HG03066 (cell line): ENCODE data around the gene LPGAT1.
"Not testable (repeated sequence)": the region's sequence is repeated elsewhere in the genome, so short reads cannot be mapped to it uniquely, and the experiment has no call there.

Experiments used
- ATAC-seq: cut with Tn5 transposase; IDR thresholded peaks from one replicate; pipeline ENCODE4 v1.9.1; 2021; ENCODE audit warnings: low read depth; ENCODE audit not compliant: unreplicated experiment

The LPGAT1 gene

GRCh38 chr1:211708006-211708405, 122.6 kb downstream of the LPGAT1 start:
- ATAC-seq: no peak

DNA sequence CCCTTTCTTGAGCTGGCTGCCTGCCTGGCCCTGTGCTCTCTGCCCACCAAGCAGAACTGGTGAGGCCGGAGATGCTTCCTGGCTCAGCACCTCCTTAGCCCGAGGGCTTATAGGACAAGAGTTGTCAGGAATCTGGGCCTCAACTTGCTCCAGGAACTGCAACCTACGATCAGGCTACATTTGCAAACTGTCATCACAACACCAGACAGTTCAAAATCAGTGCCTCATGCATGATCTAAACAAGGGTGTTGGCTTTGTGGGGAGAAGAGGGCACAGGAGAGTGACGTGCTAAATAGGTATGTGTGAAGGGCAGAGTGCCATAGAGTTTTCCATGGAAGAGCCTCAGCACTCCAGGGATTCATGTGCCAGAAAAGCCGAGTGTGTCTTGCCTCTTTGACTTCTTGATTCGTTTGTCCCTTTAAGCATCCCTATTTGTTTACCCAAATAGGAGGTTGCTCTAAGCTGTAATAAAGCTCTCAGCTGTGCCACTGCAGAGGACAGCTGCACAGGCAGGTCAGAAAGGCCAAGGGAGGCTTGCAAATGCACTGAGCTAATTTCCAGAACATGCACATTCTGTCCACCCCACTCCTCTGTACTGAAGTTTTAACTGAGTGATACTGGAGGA, 125.0 kb downstream of the LPGAT1 start:
- no peak for ATAC-seq

- ATAC-seq: no peak
Measured at GRCh38 chr1:211704543-211704942, 126.0 kb downstream of the LPGAT1 start.

DNA sequence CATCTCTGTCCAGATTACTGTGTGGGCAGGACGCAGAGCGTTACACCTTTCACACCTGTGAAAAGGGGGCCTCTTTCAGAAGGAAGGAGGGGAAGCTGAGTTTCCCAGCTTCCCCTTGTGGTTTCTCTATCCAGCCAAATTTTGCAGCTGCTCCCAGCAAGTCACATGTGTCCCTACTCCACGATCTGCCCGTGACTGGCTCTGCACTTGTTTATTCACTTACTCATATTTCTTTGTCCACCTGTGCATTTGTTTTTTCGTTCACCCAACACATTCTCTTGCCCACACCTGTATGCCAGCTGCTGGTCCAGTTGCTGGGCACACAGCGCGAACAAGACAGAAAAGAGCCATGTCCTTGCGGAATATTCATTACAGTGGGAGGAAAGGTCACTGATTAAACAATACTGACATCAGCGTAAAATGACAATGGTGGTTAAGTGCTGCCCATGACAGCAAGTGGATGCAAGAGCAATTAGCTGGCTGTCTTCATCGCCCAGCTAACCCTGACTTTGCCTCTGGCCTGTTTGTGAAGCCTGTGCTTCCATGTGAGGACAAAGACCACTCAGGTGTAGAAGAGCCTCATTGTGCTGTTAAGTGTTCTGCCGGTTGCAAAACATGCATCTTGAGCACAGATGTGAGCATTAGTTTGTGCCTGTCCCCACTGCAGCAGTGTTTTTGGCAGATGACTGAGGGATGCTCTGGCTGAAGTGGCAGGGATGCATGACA, 126.6 kb downstream of the LPGAT1 start:
- ATAC-seq: no peak

- no peak for ATAC-seq
Measured at GRCh38 chr1:211701733-211702132, 128.8 kb downstream of the LPGAT1 start.

DNA sequence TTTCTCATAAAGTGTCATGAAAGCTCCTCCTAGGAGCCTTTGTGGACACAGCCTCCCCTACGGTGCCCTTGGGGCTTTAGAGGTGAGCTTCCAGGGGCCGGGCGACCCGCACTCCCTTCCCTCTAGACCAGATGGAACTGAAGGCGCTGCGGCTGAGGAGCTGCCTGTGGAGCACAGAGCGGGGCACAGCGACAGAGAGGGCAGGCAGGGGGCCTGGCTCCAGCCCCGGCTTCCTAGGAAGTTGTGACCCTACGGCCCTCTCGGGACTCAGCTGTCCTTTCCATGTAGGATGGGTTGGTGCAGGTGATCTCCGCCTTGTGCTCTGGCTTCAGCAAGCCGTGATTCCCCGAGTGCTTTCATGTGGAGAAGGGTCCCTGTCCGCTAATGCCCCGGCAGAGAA, 131.5 kb downstream of the LPGAT1 start:
- no peak for ATAC-seq

DNA sequence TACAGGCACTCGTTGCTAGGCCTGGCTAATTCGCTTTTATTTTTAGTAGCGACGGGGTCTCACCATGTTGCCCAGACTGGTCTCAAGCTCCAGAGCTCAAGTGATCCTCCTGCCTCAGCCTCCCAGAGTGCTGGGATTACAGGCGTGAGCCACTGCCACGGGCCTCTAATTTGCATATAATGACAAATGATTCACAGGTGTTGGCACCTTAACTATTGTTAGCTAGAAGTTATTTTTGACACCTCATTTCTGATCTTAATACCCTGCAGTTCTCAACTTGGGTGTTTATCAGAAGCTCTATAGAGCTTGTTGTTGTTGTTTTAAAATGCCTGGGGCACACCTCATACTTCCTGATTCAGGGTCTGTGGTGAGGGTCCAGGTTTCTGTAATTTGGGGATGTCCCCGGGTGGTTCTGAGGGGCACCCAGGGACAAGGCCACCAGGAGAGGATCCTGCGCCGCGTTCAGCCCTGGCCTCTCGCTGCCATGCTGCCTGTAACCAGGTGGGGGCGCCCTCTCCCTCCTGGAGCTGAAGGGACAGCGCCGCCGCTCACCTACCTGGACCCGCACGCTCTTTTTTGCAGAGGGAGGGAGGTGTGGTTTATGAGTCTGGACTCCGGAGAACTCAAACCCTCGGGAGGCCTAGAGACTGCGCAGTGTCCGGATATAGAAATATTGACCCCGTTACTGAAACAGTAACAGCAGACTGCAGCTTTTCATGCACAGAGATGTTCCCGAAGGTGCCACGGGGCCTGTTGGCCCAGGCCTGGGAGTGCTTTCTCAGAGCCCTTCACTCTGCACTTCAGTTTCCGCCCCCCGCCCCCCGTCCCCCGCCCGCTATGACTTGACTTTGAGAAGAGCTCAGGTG, 132.2 kb downstream of the LPGAT1 start:
- peak; percentile 39 for ATAC-seq

DNA sequence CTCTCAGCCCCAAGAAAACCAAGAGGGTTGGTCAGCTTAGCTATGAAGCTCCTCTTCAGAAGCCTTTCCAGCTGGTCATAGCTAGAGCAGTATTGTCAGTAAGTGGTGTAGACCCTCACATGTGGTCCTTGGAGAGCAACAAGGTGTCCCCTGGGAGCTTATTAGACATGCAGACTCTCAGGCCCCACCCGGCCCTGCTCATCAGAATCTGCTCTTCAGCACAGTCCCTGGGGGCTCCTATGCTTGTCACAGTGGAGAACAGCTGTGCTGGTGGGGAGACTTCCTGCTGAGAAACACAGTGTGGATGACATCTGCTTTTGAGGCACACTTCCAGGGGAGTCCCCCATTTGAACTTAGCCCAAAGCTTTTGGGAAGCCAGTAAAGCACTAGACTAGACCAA, 133.2 kb downstream of the LPGAT1 start:
- ATAC-seq: peak; percentile 65

GRCh38 chr1:211695135-211695816, 135.3 kb downstream of the LPGAT1 start:
- ATAC-seq: peak; percentile 41

GRCh38 chr1:211693911-211694310, 136.7 kb downstream of the LPGAT1 start:
- not testable (repeated sequence) for ATAC-seq
